Spleen (tissue), 11 donors: Measurements from ENCODE around the gene AEBP2. TPM values are rescaled to one million over a fixed set of nuclear protein-coding genes. Genes with fewer than 3 reads are reported as not detected.

Experiments
- DNase-seq: peaks from one replicate; pipeline ENCODE4 v3.0.0-alpha.2; 2020
- H3K27ac ChIP-seq, 8 donors: fragments of 200-600 bp; sonication (generic) in 7 of 8; 1 replicate in 4 of 8; 2 replicates in 4 of 8; pipeline versions ENCODE4 v1.5.0 to v1.8.0; 2016 to 2021; ENCODE audit warnings: inconsistent platforms in 4 of 8, mild to moderate bottlenecking in 4 of 8, moderate library complexity in 1 of 8
- H3K27me3 ChIP-seq, 7 donors: fragments of 200-600 bp; sonication (generic) in 6 of 7; replicated peaks in 1 of 7; 1 replicate in 4 of 7; 2 replicates in 3 of 7; pipeline versions ENCODE4 v1.5.0 to v1.8.0; 2016 to 2021; ENCODE audit warnings: inconsistent platforms in 3 of 7, mild to moderate bottlenecking in 1 of 7
- H3K36me3 ChIP-seq, 6 donors: fragments of 200-600 bp; sonication (generic) in 5 of 6; 1 replicate in 4 of 6; 2 replicates in 2 of 6; pipeline versions ENCODE4 v1.5.0 to v1.8.0; 2016 to 2021; ENCODE audit warnings: inconsistent platforms in 2 of 6
- H3K4me1 ChIP-seq, 6 donors: fragments of 200-600 bp; sonication (generic) in 5 of 6; 1 replicate in 3 of 6; 2 replicates in 3 of 6; pipeline versions ENCODE4 v1.5.0 to v1.8.0; 2016 to 2021; ENCODE audit warnings: inconsistent platforms in 3 of 6
- H3K4me3 ChIP-seq, 8 donors: fragments of 200-600 bp; sonication (generic) in 7 of 8; 1 replicate in 4 of 8; 2 replicates in 4 of 8; pipeline versions ENCODE4 v1.5.0 to v1.8.0; 2016 to 2021; ENCODE audit warnings: inconsistent platforms in 4 of 8, mild to moderate bottlenecking in 4 of 8, moderate library complexity in 2 of 8
- H3K9me3 ChIP-seq, 8 donors: fragments of 200-600 bp; sonication (generic) in 7 of 8; 1 replicate in 4 of 8; 2 replicates in 4 of 8; pipeline versions ENCODE4 v1.5.0 to v1.8.0; 2016 to 2021; ENCODE audit warnings: inconsistent platforms in 4 of 8
- CTCF ChIP-seq, 11 experiments: fragments of 200-600 bp in 7 of 11; fragments of 450-650 bp in 4 of 11; sonication (generic) in 4 of 11; IDR thresholded peaks in 8 of 11; conservative IDR thresholded peaks in 3 of 11; 1 replicate in 7 of 11; 2 replicates in 4 of 11; pipeline versions ENCODE4 v1.4.0 to v1.8.0; 2016 to 2021; ENCODE audit warnings: antibody characterized with exemption in 11 of 11, inconsistent platforms in 4 of 11, mild to moderate bottlenecking in 1 of 11
- POLR2A ChIP-seq, 3 donors: fragments of 450-650 bp; IDR thresholded peaks; one replicate each; pipeline ENCODE4 v1.5.1; 2017; ENCODE audit warnings: antibody characterized with exemption in 3 of 3, mild to moderate bottlenecking in 1 of 3
- POLR2AphosphoS5 ChIP-seq, 3 donors: sonication (generic); formaldehyde crosslinking; IDR thresholded peaks; one replicate each; pipeline ENCODE4 v1.5.1; 2017; ENCODE audit warnings: antibody characterized with exemption in 3 of 3
- WGBS, 5 donors: extraction: QIAGEN DNeasy Blood & Tissue Kit in 3 of 5; methylation state at CpG; one replicate each; pipeline versions ENCODE4 v1.1.5 to v1.1.7; 2013 to 2018; 5-methylcytosine and 5-hydroxymethylcytosine counted together
- intact Hi-C: fragments of 100-400 bp; cut with DNase I; formaldehyde crosslinking; loops from one replicate; pipeline ENCODE4 v1.15.0; 2023; ENCODE audit warnings: low total_unique reads
- polyA plus RNA-seq, 3 donors: library from polyadenylated mRNA; stranded (reverse); fragments of 200-250 nt; gene quantifications; one replicate each; pipeline ENCODE4 v1.2.1, GENCODE V29; 2013
- total RNA-seq, 7 donors: library from RNA; depleted of rRNA in 3 of 7; stranded (reverse); fragments of >200 nt in 3 of 7; fragmentation: NEBNext Ultra II Directional in 4 of 7; extraction: Animal tissue kit (Norgen Biotek cat#: 25700) in 4 of 7; gene quantifications; one replicate each; pipeline versions ENCODE4 v1.1.0 to v1.2.1, GENCODE V29; 2016 to 2021
- donor health status: healthy with polysubstance abuse.
- donor health status: DM: no; HTN: no; CAD: no; lungs with moderate emphysema.
- donor health status: DM: no; HTN: no; CAD: no.
- donor health status: Bipolar disorder and iron deficiency.
- donor health status: healthy.
- donor health status: DM: no; HTN: no; CAD: no.
- donor health status: DM: yes; HTN: yes; CAD: no.

AEBP2 gene
- total and polyA plus RNA-seq, 10 donors = 11.4 to 53.4 (median 42.0) TPM

DNA sequence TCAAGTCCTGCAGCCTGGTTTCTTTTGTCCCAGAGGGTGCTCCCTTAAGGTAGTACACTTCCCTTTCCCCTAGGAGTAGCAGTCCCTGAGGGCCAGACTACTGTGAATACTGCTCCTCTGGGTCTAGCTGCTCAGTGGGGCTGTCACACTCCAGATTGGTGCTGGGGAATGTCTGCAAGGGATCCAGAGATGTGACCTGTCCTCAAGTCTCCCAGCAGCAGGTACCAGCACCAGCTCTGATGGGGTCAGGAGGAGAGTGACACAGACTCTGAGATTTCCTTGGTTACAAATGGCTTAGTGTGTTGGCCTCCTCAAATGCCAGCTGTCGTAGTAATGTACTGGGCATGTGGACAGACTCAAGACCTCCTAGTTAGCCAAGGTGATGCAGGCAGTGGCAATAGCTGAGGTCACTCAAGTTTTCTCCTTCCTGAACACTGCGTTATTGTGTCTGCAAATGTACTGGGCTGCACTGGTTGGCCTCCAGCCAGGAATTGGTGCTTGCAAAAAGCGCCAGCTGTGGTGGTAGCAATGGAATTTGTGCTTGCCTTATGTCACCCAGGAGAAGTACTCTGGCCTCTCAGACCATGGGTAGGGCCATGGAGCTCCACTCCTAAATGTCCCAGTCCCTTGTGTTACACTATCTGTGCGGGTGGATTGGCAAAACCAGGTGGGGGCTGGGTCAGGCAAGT lies 36.4 kb upstream of the AEBP2 start:
- TF ChIP-seq CTCF (IDR thresholded peaks at IDR 0.05 in 8 of 11, conservative IDR thresholded peaks at IDR 0.05 in 3 of 11) (no peak), POLR2AphosphoS5 (IDR thresholded peaks at IDR 0.05) (no peak), POLR2A (IDR thresholded peaks at IDR 0.05) (no peak)
- Histone ChIP-seq H3K36me3 (no peaks in the 10 kb centered on the region), H3K4me1 (no peaks in the 10 kb centered on the region), H3K4me3 (no peak overlapping the region), H3K27me3 (no peaks in the 10 kb centered on the region), H3K9me3 (peaks cover 0 to 4% (median 0%) of the 10 kb centered on the region in 8 donors), H3K27ac (no peak overlapping the region)
- DNase-seq = peak; percentile 37
- WGBS, 5 donors = 77 to 88% (median 84%) methylated on average over 2 to 4 of the region's 4 CpGs
- intact Hi-C loops = no loop called here

DNA sequence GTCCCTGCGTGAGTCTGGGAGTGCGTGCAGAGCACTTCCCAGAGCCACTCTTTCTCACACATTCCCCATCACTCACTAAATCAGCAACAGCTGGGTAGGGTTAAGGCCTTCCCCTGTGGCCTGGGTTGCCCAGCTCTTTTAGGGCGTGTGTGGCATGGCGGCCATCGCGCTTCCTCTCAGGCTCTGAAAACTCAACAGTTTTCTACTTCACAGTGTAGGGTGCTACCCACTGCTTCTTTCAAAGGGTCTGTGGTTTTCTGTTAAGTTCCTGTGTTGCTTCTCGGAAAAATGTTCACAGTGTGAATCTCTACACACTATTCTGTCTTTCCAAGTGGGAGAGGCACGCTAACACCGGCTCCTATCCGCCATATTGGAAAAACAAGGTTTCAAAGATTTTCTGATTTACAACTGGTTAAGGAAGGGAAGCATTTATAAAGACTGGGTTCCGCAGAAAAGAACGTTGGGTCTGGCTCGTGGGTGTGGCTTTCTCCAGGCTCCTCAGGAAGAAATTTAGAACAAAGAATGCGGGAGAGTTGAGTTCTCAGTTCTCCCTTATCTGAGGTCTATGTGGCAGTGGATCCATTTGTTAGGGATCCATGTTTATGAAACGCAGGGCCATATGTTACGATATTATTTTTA lies 34.9 kb upstream of the AEBP2 start:
- H3K27ac ChIP-seq = peak overlapping the region in 3 of 8 donors; percentile 28 to 30 (median 28)

GRCh38 chr12:19409376-19409775 lies 29.9 kb upstream of the AEBP2 start:
- Histone ChIP-seq H3K4me3 (no peak overlapping the region), H3K9me3 (peaks cover 0 to 2% (median 0%) of the 10 kb centered on the region in 8 donors), H3K36me3 (no peaks in the 10 kb centered on the region), H3K4me1 (no peaks in the 10 kb centered on the region), H3K27me3 (no peaks in the 10 kb centered on the region), H3K27ac (no peak overlapping the region)
- TF ChIP-seq POLR2A (IDR thresholded peaks at IDR 0.05) (no peak), CTCF (IDR thresholded peaks at IDR 0.05 in 8 of 11, conservative IDR thresholded peaks at IDR 0.05 in 3 of 11) (no peak), POLR2AphosphoS5 (IDR thresholded peaks at IDR 0.05) (no peak)
- whole genome bisulfite sequencing, 5 donors = 35 to 53% (median 37%) methylated on average over 3 of the region's 3 CpGs
- DNase-seq = no peak
- intact Hi-C loops = no loop called here

More for the DNA sequence above, 34.9 kb upstream of the AEBP2 start:
- TF ChIP-seq POLR2A (IDR thresholded peaks at IDR 0.05) = no peak
- TF ChIP-seq CTCF (IDR thresholded peaks at IDR 0.05 in 8 of 11, conservative IDR thresholded peaks at IDR 0.05 in 3 of 11) = no peak
- TF ChIP-seq POLR2AphosphoS5 (IDR thresholded peaks at IDR 0.05) = no peak
- peak; percentile 73 for DNase-seq
- intact Hi-C loops = no loop called here
- H3K4me3 ChIP-seq = no peak overlapping the region
- H3K9me3 ChIP-seq = peaks cover 0 to 4% (median 0%) of the 10 kb centered on the region in 8 donors
- H3K36me3 ChIP-seq = no peaks in the 10 kb centered on the region
- 79 to 90% (median 84%) methylated on average over 16 of the region's 16 CpGs for WGBS, 5 donors
- H3K27me3 ChIP-seq = no peaks in the 10 kb centered on the region
- no peaks in the 10 kb centered on the region for H3K4me1 ChIP-seq

DNA sequence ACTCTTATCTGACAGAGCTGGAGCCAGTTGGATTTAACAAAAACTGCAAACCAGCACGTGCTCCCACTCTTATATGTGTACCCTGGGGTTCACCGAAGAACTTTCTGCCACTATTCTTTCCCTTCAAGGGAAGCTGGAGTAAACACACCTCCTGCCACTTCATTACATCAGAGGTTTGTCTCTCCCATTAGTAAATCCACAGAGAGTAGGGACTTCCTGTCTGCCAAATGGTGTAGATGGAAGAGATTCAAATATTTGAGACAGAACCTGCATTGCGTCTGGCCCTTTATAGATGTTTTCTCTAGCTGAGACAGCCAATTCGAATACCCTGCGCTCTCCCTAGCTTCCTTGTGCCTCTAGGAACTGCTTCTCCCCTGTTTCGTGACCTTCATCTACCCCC lies 29.1 kb upstream of the AEBP2 start:
- WGBS, 5 donors = 72 to 80% (median 77%) methylated on average over 6 of the region's 6 CpGs
- Histone ChIP-seq H3K36me3 (no peaks in the 10 kb centered on the region), H3K9me3 (no peaks in the 10 kb centered on the region), H3K27me3 (no peaks in the 10 kb centered on the region), H3K4me1 (no peaks in the 10 kb centered on the region), H3K4me3 (no peak overlapping the region), H3K27ac (no peak overlapping the region)
- TF ChIP-seq POLR2AphosphoS5 (IDR thresholded peaks at IDR 0.05) = no peak
- intact Hi-C loops = no loop called here
- DNase-seq = no peak
